ENCODE measurements around the gene MAPT. TPM values are rescaled to one million over a fixed set of nuclear protein-coding genes. Genes with fewer than 3 reads are reported as not detected.

MAPT gene
- total RNA-seq, 2 donors from 2014 or later = 4.4 to 5.7 TPM

DNA sequence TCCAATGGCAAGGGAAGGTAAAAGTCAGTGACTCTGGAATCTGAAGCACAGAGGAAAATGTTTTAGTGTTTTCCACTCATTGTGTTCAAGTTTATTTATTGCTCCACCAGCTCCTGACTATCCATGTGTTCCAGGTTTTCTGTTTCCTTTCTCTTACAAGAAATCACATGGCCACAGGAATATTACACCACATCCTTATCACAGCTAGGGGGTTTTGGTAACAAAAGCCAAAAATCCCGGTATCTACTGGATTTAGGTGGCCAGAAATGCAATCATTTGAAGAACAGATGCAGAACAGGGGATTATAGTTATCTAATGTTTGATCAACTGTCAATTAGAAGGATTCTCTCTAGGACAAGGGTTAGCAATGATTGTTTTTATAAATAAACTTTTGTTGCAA, 152.6 kb downstream of the MAPT start:
- intact Hi-C loops (cut with DNase I) = loop anchor here in 1 of 2 donors (5.0 kb wide), 1 partner anchor 145 kb away; the partner anchor contains the start of gene KANSL1
- no peak for DNase-seq (ENCODE audit: low spot score)

DNA sequence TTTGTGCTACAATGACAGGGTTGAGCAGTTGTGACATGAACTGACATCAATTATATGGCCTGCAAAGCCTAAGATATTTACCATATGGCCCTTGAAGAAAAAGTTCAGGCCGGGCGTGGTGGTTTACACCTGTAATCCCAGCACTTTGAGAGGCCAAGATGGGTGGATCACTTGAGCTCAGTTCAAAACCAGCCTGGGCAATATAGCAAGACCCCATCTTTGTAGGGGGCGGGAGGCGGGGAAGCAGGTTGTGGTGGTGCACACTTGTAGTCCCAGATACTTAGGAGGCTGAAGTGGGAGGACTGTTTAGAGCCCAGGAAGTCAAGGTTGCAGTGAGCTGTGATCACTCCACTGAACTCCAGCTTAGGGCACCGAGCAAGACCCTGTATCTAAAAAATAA, 153.0 kb downstream of the MAPT start:
- DNase-seq (ENCODE audit: low spot score) = no peak
- intact Hi-C loops (cut with DNase I) = loop anchor here in 1 of 2 donors (5.0 kb wide), 1 partner anchor 145 kb away; the partner anchor contains the start of gene KANSL1

DNA sequence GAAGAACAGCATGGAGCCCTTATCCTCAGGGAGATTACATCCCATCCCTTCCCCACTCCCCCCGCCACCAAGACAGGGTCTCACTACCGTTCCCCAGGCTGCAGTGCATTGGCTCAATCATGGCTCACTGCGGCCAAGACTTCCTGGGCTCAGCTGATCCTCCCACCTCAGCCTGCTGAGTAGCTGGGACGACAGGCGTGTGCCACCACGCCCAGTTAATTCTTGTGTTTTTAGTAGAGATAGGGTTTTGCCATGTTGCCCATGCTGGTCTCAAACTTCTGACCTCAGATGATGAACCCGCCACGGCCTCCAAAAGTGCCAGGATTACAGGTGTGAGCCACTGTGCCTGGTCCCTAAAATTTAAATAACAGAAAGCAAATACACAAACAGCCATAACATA, 153.5 kb downstream of the MAPT start:
- no peak for DNase-seq (ENCODE audit: low spot score)
- intact Hi-C loops (cut with DNase I) = loop anchor here in 1 of 2 donors (5.0 kb wide), 1 partner anchor 144 kb away; the partner anchor contains the start of gene KANSL1

DNA sequence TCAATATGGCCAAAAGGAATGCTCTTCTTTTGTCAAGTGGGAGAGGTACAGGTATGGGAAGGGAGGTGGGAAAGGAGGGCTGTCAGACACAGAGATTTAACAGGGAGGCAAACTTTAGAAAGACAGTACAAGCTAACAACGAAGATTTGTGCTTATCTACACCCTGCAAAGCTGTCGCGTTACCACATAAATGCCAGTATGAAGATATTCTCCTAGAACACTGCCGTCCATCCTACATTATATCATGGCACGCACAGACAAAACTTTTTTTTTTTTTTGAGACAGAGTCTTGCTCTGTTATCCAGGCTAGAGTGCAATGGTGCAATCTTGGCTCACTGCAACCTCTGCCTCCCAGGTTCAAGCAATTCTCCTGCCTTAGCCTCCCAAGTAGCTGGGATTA, 155.3 kb downstream of the MAPT start:
- intact Hi-C loops (cut with DNase I) = loop anchor here (5.0 kb wide), 2 partner anchors 143 to 153 kb away; partner anchors contain the start of gene KANSL1 (in 1 of the 2)
- DNase-seq (ENCODE audit: low spot score) = no peak

DNA sequence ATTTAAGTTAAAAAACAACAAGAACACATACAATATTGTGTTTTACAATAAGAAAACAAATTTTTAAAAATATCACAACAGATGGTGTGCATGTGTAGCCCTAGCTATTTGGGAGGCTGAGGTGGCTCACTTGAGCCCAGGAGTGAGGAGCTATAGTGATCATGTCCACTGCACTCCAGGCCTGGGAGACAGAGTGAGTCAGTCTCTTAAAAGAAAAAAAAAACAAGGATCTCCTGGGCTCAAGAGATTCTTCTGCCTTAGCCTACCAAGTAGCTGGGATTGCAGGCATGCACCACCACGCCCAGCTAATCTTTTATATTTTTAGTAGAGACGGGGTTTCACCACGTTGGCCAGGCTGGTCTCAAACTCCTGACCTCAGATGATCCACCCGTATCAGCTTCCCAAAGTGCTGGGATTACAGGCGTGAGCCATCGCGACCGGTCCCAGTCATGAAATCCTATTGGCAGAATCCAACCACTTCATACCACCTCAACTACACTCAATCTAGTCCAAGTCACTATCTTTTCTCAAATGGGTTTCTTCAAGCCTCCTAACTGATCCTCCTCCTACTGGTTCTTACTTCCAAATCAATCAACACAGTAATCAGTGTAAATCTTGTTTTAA, 159.7 kb downstream of the MAPT start:
- intact Hi-C loops (cut with DNase I) = loop anchor here in 1 of 2 donors (5.0 kb wide), 1 partner anchor 148 kb away; no protein-coding TSS in a partner anchor
- DNase-seq (ENCODE audit: low spot score) = no peak

DNA sequence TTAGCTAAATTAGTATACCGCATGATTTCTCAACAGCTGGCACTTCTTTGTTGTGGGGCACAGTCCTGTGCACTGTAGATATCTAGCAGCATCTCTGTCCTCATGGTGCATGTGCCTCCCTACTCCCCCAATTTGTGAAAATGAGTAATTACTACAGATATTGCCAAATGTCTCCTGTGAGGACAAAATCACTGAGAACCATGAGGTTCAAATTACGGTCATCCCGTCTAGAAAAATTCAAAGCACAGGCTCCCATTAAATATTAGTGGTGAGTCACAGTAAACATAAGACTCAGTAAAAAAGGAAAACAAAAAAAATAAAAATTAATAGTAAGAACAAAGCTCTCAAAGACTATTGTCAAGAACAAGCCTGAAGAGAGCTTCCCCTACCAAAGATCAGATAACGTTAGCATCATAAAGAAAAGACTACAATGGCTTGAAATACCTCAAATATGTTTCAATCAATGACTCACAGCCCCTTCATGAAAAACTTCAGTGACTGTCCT, 162.5 kb downstream of the MAPT start:
- no peak for DNase-seq (ENCODE audit: low spot score)
- intact Hi-C loops (cut with DNase I) = no loop called here

DNA sequence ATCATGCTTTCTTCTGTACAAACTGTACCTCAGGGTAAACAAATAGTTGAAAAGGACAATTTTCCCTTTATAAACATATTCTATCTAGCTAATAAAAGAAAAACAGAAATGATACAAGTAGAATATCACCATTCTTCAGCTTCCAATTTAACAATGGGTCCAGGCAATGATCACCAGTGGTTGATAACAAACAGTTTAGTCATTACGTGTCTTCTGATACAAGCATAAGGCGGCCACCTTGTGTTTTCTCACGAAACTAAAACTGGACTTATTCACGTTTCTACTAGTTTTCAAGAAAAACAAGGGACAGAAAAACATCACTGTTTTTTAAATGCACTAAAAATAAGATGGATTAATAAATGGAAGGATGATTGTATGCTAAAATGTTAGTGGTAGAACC, 163.0 kb downstream of the MAPT start:
- no peak for DNase-seq (ENCODE audit: low spot score)
- intact Hi-C loops (cut with DNase I) = no loop called here

DNA sequence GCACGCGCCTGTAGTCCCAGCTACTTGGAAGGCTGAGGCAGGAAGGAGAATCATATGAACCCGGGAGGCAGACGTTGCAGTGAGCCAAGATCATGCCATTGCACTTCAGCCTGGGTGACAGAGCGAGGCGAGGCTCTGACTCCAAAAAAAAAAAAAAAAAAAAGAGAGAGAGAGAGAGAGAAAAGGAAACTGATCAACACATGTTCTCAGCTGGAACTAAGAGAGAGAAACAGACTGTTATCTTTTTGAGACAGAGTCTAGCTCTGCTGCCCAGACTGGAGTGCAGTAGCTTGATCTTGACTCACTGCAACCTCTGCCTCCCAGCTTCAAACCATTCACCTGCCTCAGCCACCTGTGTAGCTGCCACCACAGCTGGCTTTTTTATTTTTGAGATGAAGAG, 165.1 kb downstream of the MAPT start:
- DNase-seq (ENCODE audit: low spot score) = no peak
- intact Hi-C loops (cut with DNase I) = no loop called here

DNA sequence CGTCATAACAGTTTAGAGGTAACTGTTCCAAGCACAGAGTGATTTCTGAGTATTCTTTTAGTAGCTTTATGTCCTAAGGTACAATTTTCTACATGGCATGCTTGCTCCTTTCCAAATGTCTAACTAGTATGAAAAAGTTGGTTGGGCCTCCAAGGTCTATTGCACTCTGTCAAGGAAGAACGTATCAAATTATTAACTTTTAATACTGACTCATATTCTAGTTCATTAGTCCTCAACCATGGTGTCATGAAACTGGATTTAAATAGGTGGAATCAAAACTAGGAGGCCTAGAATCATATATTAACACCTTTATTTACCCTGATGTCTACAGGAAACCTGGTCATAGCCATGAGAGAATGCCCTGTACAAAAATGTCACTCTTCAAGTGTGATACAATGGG, 166.1 kb downstream of the MAPT start:
- intact Hi-C loops (cut with DNase I) = no loop called here
- no peak for DNase-seq (ENCODE audit: low spot score)

DNA sequence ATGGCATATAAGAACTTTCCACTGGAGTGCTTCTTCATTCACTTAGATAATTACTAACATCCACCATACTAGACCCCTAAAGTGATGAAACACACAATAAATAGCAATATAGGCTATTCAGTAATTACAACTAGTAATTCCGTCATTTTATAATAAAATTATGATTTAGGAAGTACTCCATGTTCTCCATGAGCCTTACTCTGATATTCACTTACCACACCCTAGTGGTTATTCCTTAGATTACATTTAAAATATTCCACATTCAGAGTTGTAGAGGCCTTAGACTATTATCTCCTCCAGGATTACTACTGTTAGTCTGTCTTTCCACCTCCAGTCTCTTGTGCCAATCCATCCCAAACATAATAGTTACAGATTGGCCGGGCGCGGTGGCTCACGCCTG, 167.1 kb downstream of the MAPT start:
- intact Hi-C loops (cut with DNase I) = no loop called here
- DNase-seq (ENCODE audit: low spot score) = no peak

DNA sequence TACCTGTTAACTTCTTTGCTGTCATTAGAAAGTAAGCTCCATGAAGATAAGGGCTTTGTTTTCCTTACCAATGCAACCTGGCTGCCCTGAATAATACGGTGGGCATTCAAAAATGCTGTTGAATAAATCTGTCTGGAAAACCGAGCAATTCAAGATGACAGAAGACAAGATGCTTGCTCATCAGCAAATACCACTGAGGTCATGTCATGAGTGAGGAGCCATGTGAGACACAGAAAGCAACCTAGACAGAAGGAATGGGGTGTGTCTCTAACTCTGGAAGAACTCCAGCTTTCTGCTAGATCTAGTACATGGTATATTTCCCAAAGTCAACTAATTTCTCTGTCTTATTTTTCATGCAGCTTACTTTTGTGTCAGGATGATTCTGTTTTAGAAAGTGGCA, 168.9 kb downstream of the MAPT start:
- DNase-seq (ENCODE audit: low spot score) = no peak
- intact Hi-C loops (cut with DNase I) = no loop called here

DNA sequence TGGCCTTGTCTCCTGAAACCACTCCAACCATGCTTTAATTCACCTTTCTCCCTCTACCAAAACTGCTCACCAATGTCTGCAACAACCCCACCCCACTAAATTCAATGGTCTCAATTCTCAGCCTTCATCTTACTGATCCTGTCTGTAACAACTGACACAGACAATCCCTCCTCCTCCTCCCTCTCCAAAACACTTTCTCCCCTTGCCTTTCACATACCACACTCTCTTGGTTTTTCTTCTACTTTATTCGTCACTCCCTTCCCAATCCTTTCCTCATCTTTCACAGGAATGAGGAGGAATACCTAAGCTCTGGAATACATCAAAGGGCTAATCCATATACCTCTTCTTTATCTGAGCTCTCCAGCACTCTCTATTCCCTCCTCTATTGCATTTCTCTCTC, 170.1 kb downstream of the MAPT start:
- intact Hi-C loops (cut with DNase I) = no loop called here
- no peak for DNase-seq (ENCODE audit: low spot score)

DNA sequence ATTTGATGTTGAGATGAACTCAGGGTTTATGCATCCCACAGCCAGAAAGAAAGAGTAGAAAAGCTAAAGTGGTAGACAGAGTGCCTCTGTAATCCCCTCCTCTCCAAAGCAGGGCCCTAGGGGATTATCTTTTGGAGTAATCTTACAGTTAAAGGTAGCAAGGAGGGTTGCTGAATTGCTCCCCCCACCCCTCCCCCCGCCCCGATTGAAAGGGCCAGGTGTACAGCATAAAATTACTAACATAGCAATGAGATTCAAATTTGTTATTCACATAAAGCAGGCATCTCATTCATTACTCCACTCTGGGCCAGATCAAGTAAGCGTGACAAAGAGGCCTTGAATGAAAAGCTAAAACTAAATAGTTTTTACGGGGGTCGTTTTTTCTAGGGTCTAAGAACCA, 177.4 kb downstream of the MAPT start:
- intact Hi-C loops (cut with DNase I) = loop anchor here in 1 of 2 donors (2.0 kb wide), 1 partner anchor 55 kb away; no protein-coding TSS in a partner anchor
- no peak for DNase-seq (ENCODE audit: low spot score)

DNA sequence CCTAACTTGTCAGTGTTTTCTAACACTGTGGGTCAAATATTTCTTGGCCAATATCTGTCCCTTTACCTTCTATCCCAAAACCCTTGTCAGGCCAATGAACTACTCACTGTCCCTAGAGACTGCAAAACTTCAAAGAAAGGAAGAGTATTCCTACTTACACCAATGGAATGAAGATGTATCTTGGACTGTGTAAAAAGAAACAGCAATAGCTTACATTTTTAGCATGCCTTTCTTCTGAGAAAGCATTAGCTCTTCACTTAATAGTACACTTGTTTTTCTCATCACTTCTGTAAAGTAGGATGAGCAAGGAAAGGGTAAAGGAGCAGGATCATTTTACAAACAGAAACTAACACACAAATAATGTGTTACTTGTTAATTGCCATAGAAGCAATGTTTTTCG, 178.6 kb downstream of the MAPT start:
- intact Hi-C loops (cut with DNase I) = no loop called here
- DNase-seq (ENCODE audit: low spot score) = no peak

DNA sequence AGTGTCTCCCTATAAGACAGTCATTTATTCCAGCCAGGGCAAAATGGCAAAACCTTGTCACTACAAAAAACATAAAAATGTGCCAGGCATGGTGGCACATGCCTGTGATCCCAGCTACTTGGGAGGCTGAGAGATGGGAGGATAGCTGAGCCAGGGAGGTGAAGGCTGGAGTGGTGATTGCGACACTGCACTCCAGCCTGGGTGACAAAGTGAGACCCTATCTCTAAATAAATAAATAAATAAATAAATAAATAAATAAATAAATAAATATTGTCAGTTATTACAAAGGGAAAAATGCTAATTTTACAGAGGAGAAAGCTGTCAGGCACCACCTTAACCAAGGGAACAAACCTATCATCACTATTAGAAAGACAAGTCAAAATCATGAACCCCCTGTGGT, 180.2 kb downstream of the MAPT start:
- no peak for DNase-seq (ENCODE audit: low spot score)
- intact Hi-C loops (cut with DNase I) = no loop called here

Other genes with a start within 250 kb of the MAPT start
- not detected for gene CRHR1, start 110.2 kb upstream of the MAPT start, total RNA-seq
- gene SPPL2C, start 49.7 kb upstream of the MAPT start, total RNA-seq = not detected
- not detected for gene STH, start 104.7 kb downstream of the MAPT start, total RNA-seq